Measurements from ENCODE around the gene LMO4.

Gene LMO4

DNA sequence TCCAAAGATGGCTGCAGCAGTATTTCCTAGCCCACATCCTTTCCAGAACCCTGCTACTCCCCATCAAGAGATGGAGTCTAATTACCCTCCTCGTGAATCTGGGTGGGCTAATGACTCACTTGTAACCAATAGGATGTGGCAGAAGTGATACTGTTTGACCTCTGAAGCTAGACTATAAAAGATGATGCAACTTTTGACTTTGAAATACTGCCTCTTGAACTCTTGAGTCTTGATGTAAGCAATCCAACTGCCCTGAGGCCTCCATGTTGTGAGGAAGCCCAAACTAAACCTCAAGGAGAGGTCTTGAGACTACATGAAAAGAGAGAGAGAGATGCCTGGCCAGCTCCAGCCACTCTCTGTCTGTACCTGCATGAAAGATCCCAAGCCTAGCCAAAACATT, 29.5 kb downstream of the LMO4 start:
- DNase-seq (ENCODE audit: low read depth), result no peak

DNA sequence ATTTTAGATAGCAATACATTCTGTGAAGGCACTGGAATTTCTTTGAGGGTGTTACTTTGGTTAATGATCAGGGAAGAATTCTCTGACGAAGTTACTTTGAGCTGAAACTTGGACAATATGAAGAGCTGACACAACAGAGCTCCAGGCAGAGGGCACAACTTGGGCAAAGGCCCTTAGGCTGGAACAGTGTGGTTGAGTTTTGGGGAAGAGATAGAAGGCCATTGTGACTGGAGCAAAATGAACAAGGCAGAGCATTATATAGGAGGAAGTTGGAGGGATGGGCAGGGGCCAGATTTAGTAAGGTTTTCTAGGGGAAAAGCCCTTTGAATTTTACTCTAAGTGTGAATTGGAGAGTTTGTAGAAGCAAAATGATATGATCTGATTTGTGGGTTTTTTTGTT, 30.9 kb downstream of the LMO4 start:
- no peak for DNase-seq (ENCODE audit: low read depth)

DNA sequence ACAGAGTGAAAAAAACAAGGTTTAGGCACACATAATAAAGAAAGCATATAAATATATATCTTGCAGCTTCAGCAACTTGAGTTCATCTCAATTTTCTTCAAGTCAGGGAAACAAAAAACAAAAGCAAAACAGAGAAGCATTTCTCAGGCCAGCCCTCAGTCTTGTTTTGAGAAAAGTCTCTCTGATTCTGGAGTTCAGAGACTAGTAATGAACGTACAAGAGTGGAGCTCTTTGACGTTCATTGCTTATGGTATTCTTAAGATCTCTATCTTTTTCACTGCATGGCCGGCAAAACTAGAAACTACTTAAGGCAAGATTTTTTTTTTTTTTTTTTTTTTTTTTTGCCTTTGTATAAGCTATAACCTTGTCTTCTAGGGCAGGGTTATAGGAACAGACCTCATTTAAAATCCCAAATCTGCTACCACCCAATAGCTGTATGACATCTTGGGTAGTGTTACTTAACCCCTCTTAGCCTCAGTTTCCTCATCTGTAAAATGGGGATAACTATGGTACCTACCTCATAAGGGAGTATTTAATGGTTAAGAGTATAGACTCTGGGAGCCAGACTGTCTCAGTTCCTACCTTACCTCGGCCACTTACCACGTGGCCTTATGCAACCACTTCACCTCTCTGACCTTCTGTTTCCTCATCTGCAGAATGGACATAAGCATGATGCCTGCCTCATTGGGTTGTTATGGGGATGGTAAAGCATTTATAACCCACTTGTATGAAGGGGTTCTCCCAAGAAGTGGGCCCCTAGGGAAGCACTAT, 33.6 kb downstream of the LMO4 start:
- DNase-seq (ENCODE audit: low read depth), result no peak

GRCh38 chr1:87362834-87363426, 34.2 kb downstream of the LMO4 start:
- no peak for DNase-seq (ENCODE audit: low read depth)

DNA sequence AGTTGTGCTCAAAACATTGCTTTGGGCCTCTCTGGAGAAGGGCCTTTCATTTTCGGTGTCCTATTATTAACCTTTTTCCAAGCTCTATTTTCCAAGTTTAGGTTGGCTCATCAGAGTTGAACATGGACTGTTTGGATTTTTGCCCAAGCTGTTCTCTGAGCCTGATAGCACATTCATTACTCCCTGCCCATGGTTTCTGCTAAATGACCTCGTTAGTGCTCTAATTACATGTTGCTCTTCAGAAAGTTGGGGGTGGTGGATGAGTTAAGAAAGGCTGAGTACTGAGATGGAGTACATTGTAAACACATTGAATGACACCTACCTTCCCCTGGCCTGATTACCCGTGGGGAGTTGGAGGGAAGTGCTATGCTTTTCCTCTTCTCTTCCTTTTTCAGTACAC, 38.9 kb downstream of the LMO4 start:
- no peak for DNase-seq (ENCODE audit: low read depth)

- no peak for DNase-seq (ENCODE audit: low read depth)
Observed at GRCh38 chr1:87368907-87369306, 40.2 kb downstream of the LMO4 start.

DNA sequence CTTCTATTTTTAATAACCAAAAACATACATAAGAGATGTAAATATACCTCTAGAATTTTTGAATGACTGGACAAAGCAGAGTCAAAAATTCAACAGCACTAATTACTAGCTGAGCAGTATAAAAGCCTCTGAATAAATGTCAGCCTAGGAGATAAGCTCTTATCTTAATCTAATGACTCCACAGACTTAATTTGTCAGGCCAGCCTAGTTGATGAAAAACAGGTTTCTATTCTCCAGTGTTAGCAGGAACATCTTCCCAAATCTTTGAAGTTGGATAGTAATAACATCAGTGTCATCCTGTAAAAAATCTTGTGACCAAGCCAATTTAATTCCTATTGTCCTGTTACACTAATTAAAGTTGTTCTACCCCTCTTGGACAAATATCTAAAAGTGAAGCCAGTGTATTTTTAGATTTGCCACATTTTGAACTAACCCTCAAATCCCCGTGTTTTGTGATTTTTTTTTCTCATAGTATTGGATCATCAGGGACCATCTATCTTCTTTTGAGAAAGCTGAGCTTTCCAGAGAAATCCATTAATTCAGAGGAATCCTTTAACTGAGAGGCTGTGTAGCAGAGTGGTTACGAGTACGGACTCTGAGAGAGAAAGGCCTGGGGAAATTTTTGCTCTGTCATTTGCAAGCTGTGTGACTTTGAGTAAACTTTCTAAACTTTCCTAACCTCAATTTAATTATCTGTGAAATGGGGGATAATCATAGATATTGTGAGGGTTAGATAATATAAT, 41.2 kb downstream of the LMO4 start:
- DNase-seq (ENCODE audit: low read depth), result no peak

GRCh38 chr1:87370544-87370943, 41.9 kb downstream of the LMO4 start:
- DNase-seq (ENCODE audit: low read depth), result no peak

- no peak for DNase-seq (ENCODE audit: low read depth)
Observed at GRCh38 chr1:87379306-87379705, 50.6 kb downstream of the LMO4 start.

GRCh38 chr1:87386217-87386790, 57.6 kb downstream of the LMO4 start:
- no peak for DNase-seq (ENCODE audit: low read depth)

- DNase-seq (ENCODE audit: low read depth), result no peak
Observed at GRCh38 chr1:87388411-87388810, 59.7 kb downstream of the LMO4 start.

DNA sequence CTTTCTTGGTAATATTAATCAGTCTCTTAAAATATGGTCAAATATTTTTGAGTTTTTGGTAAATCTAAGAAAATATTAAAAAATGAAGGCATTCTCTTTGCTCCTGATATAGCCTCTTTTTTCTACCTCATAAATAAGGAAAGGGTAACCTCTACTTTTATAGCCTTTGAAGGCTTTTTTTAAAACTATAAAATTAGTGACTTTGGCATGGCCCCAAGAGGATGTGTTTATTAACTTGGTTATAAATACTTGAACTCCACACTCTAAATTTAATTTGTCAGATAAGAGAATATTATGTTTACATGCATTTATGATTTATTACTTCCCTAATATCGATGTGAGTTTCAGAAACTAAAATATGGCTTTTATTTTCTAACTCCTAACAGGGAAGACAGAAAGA, 60.3 kb downstream of the LMO4 start:
- DNase-seq (ENCODE audit: low read depth), result no peak

DNA sequence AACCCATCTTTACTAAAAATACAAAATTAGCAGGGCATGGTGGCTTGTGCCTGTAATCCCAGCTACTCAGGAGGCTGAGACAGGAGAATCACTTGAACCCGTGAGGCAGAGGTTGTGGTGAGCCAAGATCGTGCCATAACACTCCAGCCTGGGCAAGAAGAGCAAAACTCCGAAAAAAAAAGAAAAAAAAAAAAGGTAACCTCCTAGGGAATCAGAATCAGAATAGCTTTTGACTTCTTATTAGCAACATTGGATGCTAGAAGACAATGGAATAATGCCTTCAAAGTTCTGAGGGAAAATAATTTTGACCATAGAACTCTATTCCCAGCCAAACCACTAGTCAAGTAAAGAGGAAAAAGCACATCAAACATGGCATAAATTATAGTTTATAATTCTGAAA, 60.9 kb downstream of the LMO4 start:
- no peak for DNase-seq (ENCODE audit: low read depth)

DNA sequence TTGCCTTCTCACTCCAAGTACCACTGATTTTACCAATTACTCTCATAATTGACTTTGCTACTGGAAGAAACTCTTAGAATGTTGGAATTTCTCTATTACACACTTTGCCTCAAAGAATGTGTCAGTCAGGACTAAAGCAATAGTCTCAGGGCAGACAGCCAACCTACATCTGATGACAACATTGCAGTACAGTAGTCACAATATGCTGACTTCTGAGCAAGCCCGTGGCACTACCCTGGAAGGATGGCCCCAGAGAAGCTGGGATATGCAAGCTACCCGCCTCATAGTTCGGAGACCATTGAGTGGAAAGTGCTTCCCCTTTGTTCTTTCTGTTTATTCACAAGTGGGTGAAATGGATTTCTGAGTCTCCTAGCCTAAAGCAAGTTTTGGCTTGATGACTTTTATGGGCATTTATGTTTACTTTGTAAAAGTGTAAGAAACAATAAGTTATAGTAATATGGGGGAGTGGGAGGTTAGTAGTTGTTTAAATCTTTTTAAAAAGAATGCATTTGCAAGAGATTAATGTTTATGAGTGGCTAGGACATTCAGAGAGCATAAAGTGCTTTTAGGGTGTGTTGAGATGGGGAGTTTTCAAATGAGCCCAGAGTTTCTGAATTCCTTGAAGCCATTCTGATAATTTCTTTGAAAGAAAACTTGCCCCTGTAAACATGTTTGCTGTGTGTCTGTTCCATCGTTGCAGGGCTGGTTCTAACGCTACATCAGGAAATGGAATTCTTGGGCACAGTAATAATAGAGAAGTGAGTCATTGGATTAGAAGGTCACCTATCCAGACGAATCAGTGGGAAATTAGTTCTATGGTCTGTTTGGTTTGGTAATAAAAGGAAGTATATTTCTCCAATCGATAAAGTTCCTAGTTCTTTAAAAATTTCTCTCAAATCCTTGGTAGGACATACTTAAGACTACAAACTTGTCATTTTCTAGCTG, 63.8 kb downstream of the LMO4 start:
- DNase-seq (ENCODE audit: low read depth), result no peak

GRCh38 chr1:87393445-87394085, 64.9 kb downstream of the LMO4 start:
- DNase-seq (ENCODE audit: low read depth), result no peak

DNA sequence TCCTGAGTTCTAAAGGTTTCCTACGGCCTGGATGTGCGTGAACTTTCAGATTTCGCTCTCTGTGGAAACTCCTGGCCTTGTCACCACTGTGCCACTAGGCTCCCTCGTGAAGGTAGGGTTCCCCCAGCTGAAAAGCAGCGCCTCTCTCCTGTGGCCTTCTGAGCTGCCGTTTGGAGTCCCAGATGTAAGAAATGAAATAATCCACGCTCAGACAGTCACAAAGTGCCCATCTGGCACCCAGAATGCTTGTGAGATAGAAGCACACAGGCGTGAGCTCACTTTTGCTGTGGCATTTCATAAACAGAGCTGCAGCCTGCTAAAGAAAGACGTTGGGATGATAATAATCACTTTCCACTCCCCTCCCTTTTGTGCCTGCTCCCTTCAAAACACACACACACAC, 65.8 kb downstream of the LMO4 start:
- no peak for DNase-seq (ENCODE audit: low read depth)

GRCh38 chr1:87394982-87395381, 66.3 kb downstream of the LMO4 start:
- no peak for DNase-seq (ENCODE audit: low read depth)
